Neural cell (in vitro differentiated cells): ENCODE results near the gene TSPAN11. TPM values are rescaled to one million over a fixed set of nuclear protein-coding genes. Genes with fewer than 3 reads are reported as not detected.
A peak's percentile ranks its signal among the peaks of the same experiment; 100 is the strongest.

Experiments used
- H2AFZ ChIP-seq: fragments of 200-600, 300-800 bp; sonication (generic), shearing (Covaris generic); 2 replicates; pipeline ENCODE4 v1.6.0; 2014; ENCODE audit warnings: low read depth, mild to moderate bottlenecking, antibody characterized with exemption, low read length, moderate library complexity
- H3F3A ChIP-seq: fragments of 200-600 bp; shearing (Covaris generic); 2 replicates; pipeline ENCODE4 v1.6.1; 2016; ENCODE audit warnings: mild to moderate bottlenecking, moderate library complexity, mixed read lengths, antibody characterized with exemption, low read length; ENCODE audit not compliant: insufficient read depth, poor library complexity, severe bottlenecking
- H3K27ac ChIP-seq: fragments of 200-600, 300-800 bp; sonication (generic), shearing (Covaris generic); 2 replicates; pipeline ENCODE4 v1.5.1; 2014; ENCODE audit warnings: mild to moderate bottlenecking, low read length, moderate library complexity
- H3K27me3 ChIP-seq: fragments of 300-800, 200-600 bp; sonication (generic), shearing (Covaris generic); 2 replicates; pipeline ENCODE4 v1.6.0; 2014; ENCODE audit warnings: mild to moderate bottlenecking, low read depth, low read length, moderate library complexity; ENCODE audit not compliant: insufficient read depth
- H3K36me3 ChIP-seq: fragments of 300-800, 200-600 bp; sonication (generic), shearing (Covaris generic); 2 replicates; pipeline ENCODE4 v1.5.1; 2014; ENCODE audit warnings: mild to moderate bottlenecking, antibody characterized with exemption, low read length, moderate library complexity; ENCODE audit not compliant: insufficient read depth
- H3K4me2 ChIP-seq: fragments of 300-800, 200-600 bp; sonication (generic), shearing (Covaris generic); 2 replicates; pipeline ENCODE4 v1.6.0; 2014; ENCODE audit warnings: mild to moderate bottlenecking, low read length
- H3K4me3 ChIP-seq: fragments of 300-800, 200-600 bp; sonication (generic), shearing (Covaris generic); 2 replicates; pipeline ENCODE4 v1.5.1; 2014; ENCODE audit warnings: mild to moderate bottlenecking, low read length, moderate library complexity
- H3K79me2 ChIP-seq: fragments of 200-600 bp; shearing (Covaris generic); replicated peaks from 2 replicates; pipeline ENCODE4 v1.6.0; 2014; ENCODE audit warnings: mild to moderate bottlenecking, low read length, moderate library complexity; ENCODE audit not compliant: insufficient read depth
- H3K9ac ChIP-seq: fragments of 300-800, 200-600 bp; sonication (generic), shearing (Covaris generic); 2 replicates; pipeline ENCODE4 v1.6.1; 2016; ENCODE audit warnings: mild to moderate bottlenecking, low read length, mixed read lengths
- H3K9me2 ChIP-seq: fragments of 200-600 bp; shearing (Covaris generic); 2 replicates; pipeline ENCODE4 v1.6.1; 2016; ENCODE audit warnings: mild to moderate bottlenecking, low read length, mixed read lengths; ENCODE audit not compliant: insufficient read depth
- H3K9me3 ChIP-seq: fragments of 200-600, 300-800 bp; sonication (generic), shearing (Covaris generic); 2 replicates; pipeline ENCODE4 v1.6.1; 2016; ENCODE audit warnings: mild to moderate bottlenecking, mixed run types, low read length, moderate library complexity, mixed read lengths
- H4K20me1 ChIP-seq: fragments of 200-600 bp; shearing (Covaris generic); 2 replicates; pipeline ENCODE4 v1.6.1; 2016; ENCODE audit warnings: mild to moderate bottlenecking, mixed run types; ENCODE audit not compliant: insufficient read depth
- EP300 ChIP-seq: fragments of 450-650 bp; conservative IDR thresholded peaks from 2 replicates; pipeline ENCODE4 v1.6.1; 2014; ENCODE audit warnings: antibody characterized with exemption, mild to moderate bottlenecking, moderate library complexity; ENCODE audit not compliant: poor library complexity, severe bottlenecking
- EZH2 ChIP-seq: fragments of 200-600, 300-800 bp; shearing (Covaris generic), sonication (generic); IDR thresholded peaks from 2 replicates; pipeline ENCODE4 v1.6.1; 2014; ENCODE audit warnings: antibody characterized with exemption, low read length, borderline replicate concordance, mild to moderate bottlenecking; ENCODE audit not compliant: insufficient read depth, poor library complexity, severe bottlenecking
- MXI1 ChIP-seq: fragments of 450-650 bp; conservative IDR thresholded peaks from 2 replicates; pipeline ENCODE4 v1.6.1; 2014; ENCODE audit warnings: antibody characterized with exemption, mild to moderate bottlenecking; ENCODE audit not compliant: poor library complexity, severe bottlenecking
- POLR2AphosphoS5 ChIP-seq: IDR thresholded peaks from 2 replicates; pipeline ENCODE4 v1.6.1; 2012
- RAD21 ChIP-seq: fragments of 450-650 bp; conservative IDR thresholded peaks from 2 replicates; pipeline ENCODE4 v1.6.1; 2014; ENCODE audit warnings: antibody characterized with exemption, mild to moderate bottlenecking, moderate library complexity
- SMC3 ChIP-seq: fragments of 450-650 bp; conservative IDR thresholded peaks from 2 replicates; pipeline ENCODE4 v1.6.1; 2014; ENCODE audit warnings: antibody characterized with exemption, mild to moderate bottlenecking, moderate library complexity; ENCODE audit not compliant: poor library complexity
- TAF1 ChIP-seq: IDR thresholded peaks from 2 replicates; pipeline ENCODE4 v1.6.1; 2012; ENCODE audit warnings: low read depth
- polyA plus RNA-seq: library from polyadenylated mRNA; depleted of rRNA; stranded (reverse); fragments of >200 nt; gene quantifications from 2 replicates; pipeline ENCODE4 v1.2.3, GENCODE V29; 2014
- TF ChIP-seq, protein P1 (sequence below): IDR thresholded peaks from 2 replicates; pipeline ENCODE4 v1.6.1; 2012; ENCODE audit warnings: borderline replicate concordance
- TF ChIP-seq, protein P2 (sequence below): fragments of 450-650 bp; IDR thresholded peaks from 2 replicates; pipeline ENCODE4 v1.5.1; 2014; ENCODE audit warnings: antibody characterized with exemption, mild to moderate bottlenecking, moderate library complexity; ENCODE audit not compliant: poor library complexity, severe bottlenecking

TSPAN11 gene
- polyA plus RNA-seq, 1 donor from 2014 or later = 5.6 TPM

DNA sequence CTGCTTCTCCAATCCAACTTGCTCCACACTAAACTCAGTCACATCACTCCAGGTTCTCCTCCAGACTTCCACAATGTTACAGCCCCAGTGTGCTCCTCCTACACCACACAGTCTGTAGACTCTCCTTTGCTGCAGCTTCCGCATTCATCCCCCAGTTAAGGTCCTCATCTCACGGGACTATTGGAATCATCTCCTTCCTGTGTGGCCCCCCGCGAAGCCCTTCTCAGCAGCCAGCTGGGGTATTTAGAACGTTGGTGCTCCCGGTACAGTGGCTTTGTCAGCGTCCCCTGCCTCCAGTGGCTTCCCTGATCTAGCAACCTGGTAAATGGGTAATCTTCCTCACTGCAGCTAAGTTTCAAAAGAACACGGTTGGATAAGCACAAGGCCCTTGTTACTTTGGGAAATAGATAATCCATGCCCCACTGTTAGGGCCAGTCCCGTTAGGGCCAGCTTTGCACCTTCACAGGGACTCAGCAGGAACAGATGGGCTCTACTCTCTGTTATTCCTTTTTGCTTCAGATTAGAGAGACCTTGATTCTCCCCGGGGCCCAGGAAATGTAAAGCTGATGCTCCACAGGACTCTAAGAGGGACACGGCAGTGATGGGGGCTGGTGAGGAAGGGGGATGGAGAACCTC is 823 bp upstream of the TSPAN11 start:
- H3K4me3 ChIP-seq = peak overlapping the region; percentile 75
- H3K9ac ChIP-seq = peak overlapping the region; percentile 72
- H3K9me3 ChIP-seq = no peaks in the 10 kb centered on the region
- TF ChIP-seq TAF1 = no peak
- no peak for TF ChIP-seq EZH2
- no peak for TF ChIP-seq MXI1
- TF ChIP-seq, protein P1, sequence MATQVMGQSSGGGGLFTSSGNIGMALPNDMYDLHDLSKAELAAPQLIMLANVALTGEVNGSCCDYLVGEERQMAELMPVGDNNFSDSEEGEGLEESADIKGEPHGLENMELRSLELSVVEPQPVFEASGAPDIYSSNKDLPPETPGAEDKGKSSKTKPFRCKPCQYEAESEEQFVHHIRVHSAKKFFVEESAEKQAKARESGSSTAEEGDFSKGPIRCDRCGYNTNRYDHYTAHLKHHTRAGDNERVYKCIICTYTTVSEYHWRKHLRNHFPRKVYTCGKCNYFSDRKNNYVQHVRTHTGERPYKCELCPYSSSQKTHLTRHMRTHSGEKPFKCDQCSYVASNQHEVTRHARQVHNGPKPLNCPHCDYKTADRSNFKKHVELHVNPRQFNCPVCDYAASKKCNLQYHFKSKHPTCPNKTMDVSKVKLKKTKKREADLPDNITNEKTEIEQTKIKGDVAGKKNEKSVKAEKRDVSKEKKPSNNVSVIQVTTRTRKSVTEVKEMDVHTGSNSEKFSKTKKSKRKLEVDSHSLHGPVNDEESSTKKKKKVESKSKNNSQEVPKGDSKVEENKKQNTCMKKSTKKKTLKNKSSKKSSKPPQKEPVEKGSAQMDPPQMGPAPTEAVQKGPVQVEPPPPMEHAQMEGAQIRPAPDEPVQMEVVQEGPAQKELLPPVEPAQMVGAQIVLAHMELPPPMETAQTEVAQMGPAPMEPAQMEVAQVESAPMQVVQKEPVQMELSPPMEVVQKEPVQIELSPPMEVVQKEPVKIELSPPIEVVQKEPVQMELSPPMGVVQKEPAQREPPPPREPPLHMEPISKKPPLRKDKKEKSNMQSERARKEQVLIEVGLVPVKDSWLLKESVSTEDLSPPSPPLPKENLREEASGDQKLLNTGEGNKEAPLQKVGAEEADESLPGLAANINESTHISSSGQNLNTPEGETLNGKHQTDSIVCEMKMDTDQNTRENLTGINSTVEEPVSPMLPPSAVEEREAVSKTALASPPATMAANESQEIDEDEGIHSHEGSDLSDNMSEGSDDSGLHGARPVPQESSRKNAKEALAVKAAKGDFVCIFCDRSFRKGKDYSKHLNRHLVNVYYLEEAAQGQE = no peak
- TF ChIP-seq POLR2AphosphoS5 = no peak
- TF ChIP-seq EP300 = no peak
- H3K9me2 ChIP-seq = no peaks in the 10 kb centered on the region
- no peaks in the 10 kb centered on the region for H3K27me3 ChIP-seq
- no peak overlapping the region for H3K27ac ChIP-seq
- peak overlapping the region; percentile 68 for H3K4me2 ChIP-seq
- H4K20me1 ChIP-seq = no peaks in the 10 kb centered on the region
- H2AFZ ChIP-seq = peak overlapping the region; percentile 69
- no peaks in the 10 kb centered on the region for H3K36me3 ChIP-seq
- H3F3A ChIP-seq = no peaks in the 10 kb centered on the region
- H3K79me2 ChIP-seq = peaks cover 24% of the 10 kb centered on the region

DNA sequence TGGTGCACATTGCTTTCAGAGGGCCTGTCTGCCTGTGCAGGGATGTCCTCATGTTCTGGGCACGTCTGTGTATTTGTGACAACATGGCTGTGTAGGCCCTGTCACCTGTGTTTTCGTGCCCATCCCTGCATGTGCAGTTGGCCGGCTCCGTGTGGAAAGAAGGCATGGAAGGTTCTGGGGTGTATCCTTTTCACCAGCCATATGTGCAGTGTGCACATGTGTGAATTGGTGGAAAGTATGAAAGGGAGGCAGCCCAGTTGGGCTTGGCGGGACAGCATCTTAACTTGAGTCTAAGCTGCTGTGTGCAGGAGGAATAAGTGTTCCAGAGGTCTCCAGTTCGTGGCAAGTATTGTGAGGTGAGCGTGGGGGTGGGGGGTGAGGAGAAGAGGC is 669 bp downstream of the TSPAN11 start:
- H3K4me3 ChIP-seq = peak overlapping the region; percentile 75
- H2AFZ ChIP-seq = peak overlapping the region; percentile 57
- no peaks in the 10 kb centered on the region for H3K9me2 ChIP-seq
- peak overlapping the region; percentile 72 for H3K9ac ChIP-seq
- peak overlapping the region; percentile 49 for H3K4me2 ChIP-seq
- H3K36me3 ChIP-seq = no peaks in the 10 kb centered on the region
- H3K79me2 ChIP-seq = peaks cover 28% of the 10 kb centered on the region
- H3K27ac ChIP-seq = no peak overlapping the region
- H3F3A ChIP-seq = no peaks in the 10 kb centered on the region
- H4K20me1 ChIP-seq = no peaks in the 10 kb centered on the region
- no peak for TF ChIP-seq EP300
- TF ChIP-seq RAD21 = no peak
- no peak for TF ChIP-seq POLR2AphosphoS5
- TF ChIP-seq TAF1 = no peak
- TF ChIP-seq, protein P2, sequence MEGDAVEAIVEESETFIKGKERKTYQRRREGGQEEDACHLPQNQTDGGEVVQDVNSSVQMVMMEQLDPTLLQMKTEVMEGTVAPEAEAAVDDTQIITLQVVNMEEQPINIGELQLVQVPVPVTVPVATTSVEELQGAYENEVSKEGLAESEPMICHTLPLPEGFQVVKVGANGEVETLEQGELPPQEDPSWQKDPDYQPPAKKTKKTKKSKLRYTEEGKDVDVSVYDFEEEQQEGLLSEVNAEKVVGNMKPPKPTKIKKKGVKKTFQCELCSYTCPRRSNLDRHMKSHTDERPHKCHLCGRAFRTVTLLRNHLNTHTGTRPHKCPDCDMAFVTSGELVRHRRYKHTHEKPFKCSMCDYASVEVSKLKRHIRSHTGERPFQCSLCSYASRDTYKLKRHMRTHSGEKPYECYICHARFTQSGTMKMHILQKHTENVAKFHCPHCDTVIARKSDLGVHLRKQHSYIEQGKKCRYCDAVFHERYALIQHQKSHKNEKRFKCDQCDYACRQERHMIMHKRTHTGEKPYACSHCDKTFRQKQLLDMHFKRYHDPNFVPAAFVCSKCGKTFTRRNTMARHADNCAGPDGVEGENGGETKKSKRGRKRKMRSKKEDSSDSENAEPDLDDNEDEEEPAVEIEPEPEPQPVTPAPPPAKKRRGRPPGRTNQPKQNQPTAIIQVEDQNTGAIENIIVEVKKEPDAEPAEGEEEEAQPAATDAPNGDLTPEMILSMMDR = no peak
- TF ChIP-seq MXI1 = no peak
- no peak for TF ChIP-seq EZH2
- TF ChIP-seq, protein P1 = no peak
- TF ChIP-seq SMC3 = no peak
- no peaks in the 10 kb centered on the region for H3K27me3 ChIP-seq
- no peaks in the 10 kb centered on the region for H3K9me3 ChIP-seq
